K562 (cell line): ENCODE results near the gene TMEM88. TPM values are rescaled to one million over a fixed set of nuclear protein-coding genes. Genes with fewer than 3 reads are reported as not detected.

Experiments used
- HMGN3 ChIP-seq: IDR thresholded peaks from 2 replicates; pipeline ENCODE4 v1.6.1; 2011; ENCODE audit warnings: borderline replicate concordance, low read depth, mild to moderate bottlenecking, mixed read lengths, low read length; ENCODE audit not compliant: insufficient read length; ENCODE audit errors: extremely low read depth
- KHSRP ChIP-seq: fragments of 450-650 bp; IDR thresholded peaks from 2 replicates; pipeline ENCODE4 v1.6.1; 2017
- MBD2 ChIP-seq: sonication (generic); IDR thresholded peaks from 2 replicates; pipeline ENCODE4 v1.6.1; 2016; ENCODE audit warnings: low read depth, borderline replicate concordance
- NR2C2 ChIP-seq, 2 experiments: fragments of 200-800 bp in 1 of 2; sonication (Bioruptor generic) in 1 of 2; sonication (generic) in 1 of 2; formaldehyde crosslinking in 1 of 2; IDR thresholded peaks; 2 replicates each; pipeline versions ENCODE4 v1.6.1 to v1.8.0; 2016 to 2022; ENCODE audit warnings: mild to moderate bottlenecking in 1 of 2, missing compliant biosample characterization in 1 of 2, missing genetic modification characterization in 1 of 2, missing genetic modification reagents in 1 of 2
- RBM22 ChIP-seq: fragments of 200-400 bp; formaldehyde crosslinking; IDR thresholded peaks from 2 replicates; pipeline ENCODE4 v1.6.1; 2018; ENCODE audit warnings: low read length, low read depth; ENCODE audit not compliant: poor library complexity, severe bottlenecking
- RBM39 ChIP-seq: fragments of 200-400 bp; formaldehyde crosslinking; optimal IDR thresholded peaks from 2 replicates; pipeline ENCODE3; 2018; ENCODE audit warnings: low read depth, low read length
- SETDB1 ChIP-seq: IDR thresholded peaks from one replicate; pipeline ENCODE4 v1.6.1; 2012; ENCODE audit warnings: low read length, control low read depth, inconsistent platforms
- SNIP1 ChIP-seq: fragments of 450-650 bp; IDR thresholded peaks from 2 replicates; pipeline ENCODE4 v1.7.1; 2017; ENCODE audit warnings: low read depth, mild to moderate bottlenecking
- TAF1 ChIP-seq: IDR thresholded peaks from 2 replicates; pipeline ENCODE4 v1.6.1; 2011; ENCODE audit warnings: mild to moderate bottlenecking, low read length, moderate library complexity; ENCODE audit not compliant: insufficient read depth, control insufficient read depth, severe bottlenecking; ENCODE audit errors: extremely low read depth
- polyA plus RNA-seq, 8 experiments: library from polyadenylated mRNA; depleted of rRNA in 4 of 8; stranded (reverse) in 5 of 8; unstranded in 3 of 8; fragments of >200 nt; fragmentation: Nextera tagmentation in 2 of 8; fragmentation: Illumina TruSeq in 1 of 8; extraction: Ambion mirVana in 2 of 8; extraction: Trizol in 1 of 8; gene quantifications; 2 replicates each; pipeline versions ENCODE4 v1.2.1 to v1.2.3, GENCODE V29; 2011 to 2014; ENCODE audit warnings: inconsistent platforms in 1 of 8, missing spikeins in 1 of 8
- total RNA-seq, 7 experiments: library from RNA; depleted of rRNA in 6 of 7; stranded (reverse); fragments of >200 nt in 6 of 7; fragmentation: Illumina TruSeq in 2 of 7; extraction: Trizol in 2 of 7; gene quantifications; 2 replicates each; pipeline versions ENCODE4 v1.2.1 to v1.2.3, GENCODE V29; 2011 to 2021; ENCODE audit warnings: low replicate concordance in 1 of 7
- TF ChIP-seq, protein P1 (sequence below): sonication (generic); formaldehyde crosslinking; IDR thresholded peaks from 2 replicates; pipeline ENCODE4 v1.5.0; 2020; ENCODE audit warnings: missing genetic modification reagents
- TF ChIP-seq, protein P2 (sequence below): fragments of 450-650 bp; IDR thresholded peaks from 2 replicates; pipeline ENCODE4 v1.7.1; 2018; ENCODE audit warnings: mild to moderate bottlenecking, low read depth; ENCODE audit not compliant: partially characterized antibody
- TF ChIP-seq, protein P3 (sequence below): sonication (generic); formaldehyde crosslinking; IDR thresholded peaks from 2 replicates; pipeline ENCODE4 v1.8.1; 2023; ENCODE audit warnings: mild to moderate bottlenecking, missing genetic modification reagents

The TMEM88 gene
- total and polyA plus RNA-seq, 9 of the 15 experiments (the other 6 are each of a cell fraction or from before 2014, with no cell fraction given), result 0.10 to 1.4 (median 0.36) TPM; not detected in 3

DNA sequence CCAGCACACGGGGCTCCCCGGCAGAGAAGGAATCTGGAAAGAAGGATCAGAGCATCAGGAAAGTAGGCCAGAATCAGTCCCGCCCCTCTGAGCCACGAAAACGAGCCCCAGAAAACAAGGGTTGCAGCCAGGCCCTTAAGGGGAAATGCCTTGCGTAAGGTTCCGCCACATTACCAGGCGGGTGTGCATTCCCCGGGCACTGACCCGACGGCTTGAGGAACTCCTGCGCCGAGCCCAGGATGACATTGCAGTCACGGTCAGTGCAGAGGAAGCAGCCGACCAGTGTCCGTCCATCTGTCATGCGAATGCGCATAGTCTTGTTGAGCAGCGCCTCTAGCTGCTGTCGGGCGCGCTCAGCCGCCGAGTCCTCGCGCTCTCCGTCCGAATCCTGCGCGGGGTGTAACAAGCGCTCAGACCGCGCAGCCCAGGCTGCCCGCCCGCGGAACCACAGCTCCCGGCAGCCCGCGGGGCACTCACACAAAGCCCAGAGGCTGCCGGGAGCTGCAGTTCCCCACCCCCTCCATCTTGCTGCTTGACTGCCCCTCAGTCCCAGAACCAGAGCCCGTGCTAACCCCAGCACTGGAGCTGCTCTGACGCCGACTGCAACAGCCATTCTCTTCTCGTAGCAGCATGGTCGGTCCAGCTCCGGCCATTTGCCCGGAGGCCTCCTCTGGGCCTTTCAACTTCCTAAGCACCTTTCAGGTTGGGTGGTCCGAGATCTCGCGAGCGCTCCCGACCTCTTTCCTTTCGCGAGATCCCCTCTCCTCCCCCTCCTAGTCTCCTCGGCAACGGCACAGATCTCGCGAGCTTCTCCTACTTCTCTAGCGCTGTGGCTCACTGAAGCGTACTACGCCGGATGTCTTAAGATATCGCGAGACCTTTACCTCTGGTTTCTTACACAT, 2.2 kb downstream of the TMEM88 start, which contains the start of gene NAA38 (continued):
- TF ChIP-seq TAF1 (no peak), HMGN3 (peak; percentile 89), RBM22 (peak; percentile 89), SNIP1 (no peak), RBM39 (no peak), KHSRP (no peak), MBD2 (peak; percentile 1; the same call in 1 of the 2 replicates), SETDB1 (no peak), NR2C2 (CRISPR knock-in tag; IDR thresholded peaks at IDR 0.05) (no peak), NR2C2 (tag; IDR thresholded peaks at IDR 0.05) (peak; percentile 77)
- TF ChIP-seq, protein P1, sequence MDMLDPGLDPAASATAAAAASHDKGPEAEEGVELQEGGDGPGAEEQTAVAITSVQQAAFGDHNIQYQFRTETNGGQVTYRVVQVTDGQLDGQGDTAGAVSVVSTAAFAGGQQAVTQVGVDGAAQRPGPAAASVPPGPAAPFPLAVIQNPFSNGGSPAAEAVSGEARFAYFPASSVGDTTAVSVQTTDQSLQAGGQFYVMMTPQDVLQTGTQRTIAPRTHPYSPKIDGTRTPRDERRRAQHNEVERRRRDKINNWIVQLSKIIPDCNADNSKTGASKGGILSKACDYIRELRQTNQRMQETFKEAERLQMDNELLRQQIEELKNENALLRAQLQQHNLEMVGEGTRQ, result no peak
- TF ChIP-seq, protein P2, sequence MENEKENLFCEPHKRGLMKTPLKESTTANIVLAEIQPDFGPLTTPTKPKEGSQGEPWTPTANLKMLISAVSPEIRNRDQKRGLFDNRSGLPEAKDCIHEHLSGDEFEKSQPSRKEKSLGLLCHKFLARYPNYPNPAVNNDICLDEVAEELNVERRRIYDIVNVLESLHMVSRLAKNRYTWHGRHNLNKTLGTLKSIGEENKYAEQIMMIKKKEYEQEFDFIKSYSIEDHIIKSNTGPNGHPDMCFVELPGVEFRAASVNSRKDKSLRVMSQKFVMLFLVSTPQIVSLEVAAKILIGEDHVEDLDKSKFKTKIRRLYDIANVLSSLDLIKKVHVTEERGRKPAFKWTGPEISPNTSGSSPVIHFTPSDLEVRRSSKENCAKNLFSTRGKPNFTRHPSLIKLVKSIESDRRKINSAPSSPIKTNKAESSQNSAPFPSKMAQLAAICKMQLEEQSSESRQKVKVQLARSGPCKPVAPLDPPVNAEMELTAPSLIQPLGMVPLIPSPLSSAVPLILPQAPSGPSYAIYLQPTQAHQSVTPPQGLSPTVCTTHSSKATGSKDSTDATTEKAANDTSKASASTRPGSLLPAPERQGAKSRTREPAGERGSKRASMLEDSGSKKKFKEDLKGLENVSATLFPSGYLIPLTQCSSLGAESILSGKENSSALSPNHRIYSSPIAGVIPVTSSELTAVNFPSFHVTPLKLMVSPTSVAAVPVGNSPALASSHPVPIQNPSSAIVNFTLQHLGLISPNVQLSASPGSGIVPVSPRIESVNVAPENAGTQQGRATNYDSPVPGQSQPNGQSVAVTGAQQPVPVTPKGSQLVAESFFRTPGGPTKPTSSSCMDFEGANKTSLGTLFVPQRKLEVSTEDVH, result no peak
- TF ChIP-seq, protein P3, sequence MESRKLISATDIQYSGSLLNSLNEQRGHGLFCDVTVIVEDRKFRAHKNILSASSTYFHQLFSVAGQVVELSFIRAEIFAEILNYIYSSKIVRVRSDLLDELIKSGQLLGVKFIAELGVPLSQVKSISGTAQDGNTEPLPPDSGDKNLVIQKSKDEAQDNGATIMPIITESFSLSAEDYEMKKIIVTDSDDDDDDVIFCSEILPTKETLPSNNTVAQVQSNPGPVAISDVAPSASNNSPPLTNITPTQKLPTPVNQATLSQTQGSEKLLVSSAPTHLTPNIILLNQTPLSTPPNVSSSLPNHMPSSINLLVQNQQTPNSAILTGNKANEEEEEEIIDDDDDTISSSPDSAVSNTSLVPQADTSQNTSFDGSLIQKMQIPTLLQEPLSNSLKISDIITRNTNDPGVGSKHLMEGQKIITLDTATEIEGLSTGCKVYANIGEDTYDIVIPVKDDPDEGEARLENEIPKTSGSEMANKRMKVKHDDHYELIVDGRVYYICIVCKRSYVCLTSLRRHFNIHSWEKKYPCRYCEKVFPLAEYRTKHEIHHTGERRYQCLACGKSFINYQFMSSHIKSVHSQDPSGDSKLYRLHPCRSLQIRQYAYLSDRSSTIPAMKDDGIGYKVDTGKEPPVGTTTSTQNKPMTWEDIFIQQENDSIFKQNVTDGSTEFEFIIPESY (CRISPR knock-in tag), result no peak
